Renal cortex interstitium (tissue), 11 donors: ENCODE measurements around the gene SPTBN5. TPM values are rescaled to one million over a fixed set of nuclear protein-coding genes. Genes with fewer than 3 reads are reported as not detected.

ENCODE experiments used
- DNase-seq, 11 donors: peaks; one replicate each; pipeline ENCODE4 v3.0.0-alpha.2; 2013; ENCODE audit warnings: low read depth in 9 of 11, low spot score in 4 of 11; ENCODE audit errors: extremely low read depth in 1 of 11
- polyA plus RNA-seq, 3 donors: library from polyadenylated mRNA; unstranded; fragments of 120-200 nt; gene quantifications; one replicate each; pipeline ENCODE4 v1.2.1, GENCODE V29; 2013; ENCODE audit not compliant: insufficient read length in 3 of 3

Gene SPTBN5
- polyA plus RNA-seq, 3 donors: 1.4 to 3.7 (median 3.3) TPM

GRCh38 chr15:41890050-41890690 is 3.7 kb downstream of the SPTBN5 start:
- no peak for DNase-seq

- DNase-seq: no peak
Measured at GRCh38 chr15:41888662-41889253, 5.1 kb downstream of the SPTBN5 start.

GRCh38 chr15:41887893-41888292 is 6.0 kb downstream of the SPTBN5 start:
- DNase-seq: no peak

GRCh38 chr15:41887161-41887560 is 6.7 kb downstream of the SPTBN5 start:
- no peak for DNase-seq

GRCh38 chr15:41886741-41887140 is 7.1 kb downstream of the SPTBN5 start:
- no peak for DNase-seq

- no peak for DNase-seq
Measured at GRCh38 chr15:41885841-41886240, 8.0 kb downstream of the SPTBN5 start.

- DNase-seq: no peak
Measured at GRCh38 chr15:41885321-41885720, 8.5 kb downstream of the SPTBN5 start.

- DNase-seq: no peak
Measured at GRCh38 chr15:41884458-41884857, 9.4 kb downstream of the SPTBN5 start.

- DNase-seq: no peak
Measured at GRCh38 chr15:41883484-41883825, 10.4 kb downstream of the SPTBN5 start.

GRCh38 chr15:41882689-41883483 is 11.0 kb downstream of the SPTBN5 start:
- DNase-seq: no peak

- DNase-seq: no peak
Measured at GRCh38 chr15:41881920-41882688, 11.7 kb downstream of the SPTBN5 start.

GRCh38 chr15:41881550-41881919 is 12.3 kb downstream of the SPTBN5 start:
- DNase-seq: no peak

GRCh38 chr15:41881086-41881485 is 12.8 kb downstream of the SPTBN5 start:
- DNase-seq: no peak

GRCh38 chr15:41880156-41880877 is 13.5 kb downstream of the SPTBN5 start:
- no peak for DNase-seq

- DNase-seq: no peak
Measured at GRCh38 chr15:41879321-41879845, 14.5 kb downstream of the SPTBN5 start.

GRCh38 chr15:41878355-41878699 is 15.5 kb downstream of the SPTBN5 start:
- no peak for DNase-seq

- no peak for DNase-seq
Measured at GRCh38 chr15:41877631-41878354, 16.1 kb downstream of the SPTBN5 start.

GRCh38 chr15:41876689-41877088 is 17.2 kb downstream of the SPTBN5 start:
- no peak for DNase-seq
